HepG2 (cell line): ENCODE measurements around the gene NEU4. TPM values are rescaled to one million over a fixed set of nuclear protein-coding genes. Genes with fewer than 3 reads are reported as not detected.
A peak's percentile ranks its signal among the peaks of the same experiment; 100 is the strongest.

Experiments used
- AGO2 ChIP-seq: fragments of 200-400 bp; formaldehyde crosslinking; optimal IDR thresholded peaks from 2 replicates; pipeline ENCODE3; 2017; ENCODE audit warnings: mild to moderate bottlenecking, low read depth, low read length, moderate library complexity
- HBP1 ChIP-seq: IDR thresholded peaks from 2 replicates; pipeline ENCODE4 v1.6.1; 2016; ENCODE audit warnings: low read depth, control low read depth
- HINFP ChIP-seq: sonication (generic); formaldehyde crosslinking; IDR thresholded peaks from 2 replicates; pipeline ENCODE4 v1.4.0; 2020; ENCODE audit warnings: low read depth, mild to moderate bottlenecking, missing genetic modification reagents
- HNRNPUL1 ChIP-seq: fragments of 200-400 bp; formaldehyde crosslinking; IDR thresholded peaks from 2 replicates; pipeline ENCODE4 v1.6.1; 2017; ENCODE audit warnings: low read depth, mild to moderate bottlenecking, low read length, moderate library complexity
- IRX3 ChIP-seq: sonication (generic); formaldehyde crosslinking; IDR thresholded peaks from 2 replicates; pipeline ENCODE4 v1.8.1; 2023; ENCODE audit warnings: mild to moderate bottlenecking, low read depth, missing genetic modification reagents, borderline replicate concordance
- KDM3A ChIP-seq: IDR thresholded peaks from 2 replicates; pipeline ENCODE4 v1.6.1; 2018; ENCODE audit warnings: low read depth, missing compliant biosample characterization
- LCORL ChIP-seq, 2 experiments: fragments of 450-650 bp in 1 of 2; sonication (generic) in 1 of 2; formaldehyde crosslinking in 1 of 2; IDR thresholded peaks; 2 replicates each; pipeline versions ENCODE4 v1.5.0 to v1.6.1; 2017 to 2020; ENCODE audit warnings: antibody characterized with exemption in 1 of 2, missing genetic modification reagents in 1 of 2
- RXRA ChIP-seq: sonication (generic); formaldehyde crosslinking; IDR thresholded peaks from 2 replicates; pipeline ENCODE4 v1.5.1; 2020; ENCODE audit warnings: missing genetic modification reagents
- SALL2 ChIP-seq: sonication (generic); formaldehyde crosslinking; IDR thresholded peaks from 2 replicates; pipeline ENCODE4 v1.8.1; 2023; ENCODE audit warnings: mild to moderate bottlenecking, missing genetic modification reagents, inconsistent platforms
- SRY ChIP-seq: sonication (generic); formaldehyde crosslinking; IDR thresholded peaks from 2 replicates; pipeline ENCODE4 v1.8.0; 2022; ENCODE audit warnings: mild to moderate bottlenecking, missing genetic modification reagents
- YEATS2 ChIP-seq: sonication (generic); formaldehyde crosslinking; IDR thresholded peaks from 2 replicates; pipeline ENCODE4 v1.4.0; 2020; ENCODE audit warnings: missing genetic modification reagents, borderline replicate concordance
- ZNF230 ChIP-seq: sonication (generic); formaldehyde crosslinking; IDR thresholded peaks from 2 replicates; pipeline ENCODE4 v1.4.0; 2020; ENCODE audit warnings: mild to moderate bottlenecking, missing genetic modification reagents
- ZNF282 ChIP-seq: fragments of 450-650 bp; IDR thresholded peaks from 2 replicates; pipeline ENCODE4 v1.6.1; 2018; ENCODE audit not compliant: partially characterized antibody
- ZNF34 ChIP-seq: sonication (generic); formaldehyde crosslinking; IDR thresholded peaks from 2 replicates; pipeline ENCODE4 v1.4.0; 2020; ENCODE audit warnings: mild to moderate bottlenecking, missing genetic modification reagents, borderline replicate concordance
- ZNF354B ChIP-seq: sonication (generic); formaldehyde crosslinking; IDR thresholded peaks from 2 replicates; pipeline ENCODE4 v1.8.0; 2022; ENCODE audit warnings: mild to moderate bottlenecking, missing genetic modification reagents
- ZNF367 ChIP-seq: sonication (generic); formaldehyde crosslinking; IDR thresholded peaks from 2 replicates; pipeline ENCODE4 v1.4.0; 2020; ENCODE audit warnings: missing genetic modification reagents, borderline replicate concordance
- ZNF503 ChIP-seq: sonication (generic); formaldehyde crosslinking; IDR thresholded peaks from 2 replicates; pipeline ENCODE4 v1.4.0; 2020; ENCODE audit warnings: missing genetic modification reagents
- ZNF552 ChIP-seq: sonication (generic); formaldehyde crosslinking; IDR thresholded peaks from 2 replicates; pipeline ENCODE4 v1.9.0; 2022; ENCODE audit warnings: missing genetic modification reagents, mild to moderate bottlenecking, borderline replicate concordance
- ZNF619 ChIP-seq: sonication (generic); formaldehyde crosslinking; IDR thresholded peaks from 2 replicates; pipeline ENCODE4 v1.4.0; 2020; ENCODE audit warnings: mild to moderate bottlenecking, missing genetic modification reagents
- ZNF883 ChIP-seq: sonication (generic); formaldehyde crosslinking; IDR thresholded peaks from 2 replicates; pipeline ENCODE4 v1.5.1; 2020; ENCODE audit warnings: mild to moderate bottlenecking, missing genetic modification reagents; ENCODE audit errors: not compliant biosample characterization
- polyA plus RNA-seq, 8 experiments: library from polyadenylated mRNA; depleted of rRNA in 3 of 8; stranded (reverse) in 7 of 8; unstranded in 1 of 8; fragments of >200 nt; fragmentation: Illumina TruSeq in 4 of 8; extraction: Trizol in 4 of 8; gene quantifications; 2 replicates each; pipeline versions ENCODE4 v1.2.1 to v1.2.3, GENCODE V29; 2011 to 2016; ENCODE audit warnings: low read depth in 4 of 8, missing spikeins in 1 of 8, mixed read lengths in 1 of 8; ENCODE audit not compliant: insufficient read depth in 1 of 8
- total RNA-seq, 5 experiments: library from RNA; depleted of rRNA; stranded (reverse); fragments of >200 nt; fragmentation: Illumina TruSeq; extraction: Trizol; gene quantifications; 2 replicates each; pipeline ENCODE4 v1.2.3, GENCODE V29; 2016; ENCODE audit warnings: low read depth in 1 of 5

Gene NEU4
- total and polyA plus RNA-seq, 2 of the 13 experiments (the other 11 are each of a cell fraction or from before 2014, with no cell fraction given) = 53.5 to 107 TPM

GRCh38 chr2:241804326-241805229, 4.4 kb upstream of the NEU4 start (continued):
- no peak for TF ChIP-seq ZNF619 (CRISPR knock-in tag)
- no peak for TF ChIP-seq ZNF503 (CRISPR knock-in tag)
- TF ChIP-seq ZNF552 (CRISPR knock-in tag) = no peak
- no peak for TF ChIP-seq IRX3 (CRISPR knock-in tag)
- TF ChIP-seq HBP1 (CRISPR knock-in tag) = no peak
- no peak for TF ChIP-seq ZNF230 (CRISPR knock-in tag)
- peak; percentile 55 for TF ChIP-seq AGO2
- TF ChIP-seq ZNF34 (CRISPR knock-in tag) = no peak
- TF ChIP-seq HINFP = no peak
- no peak for TF ChIP-seq ZNF367
- TF ChIP-seq KDM3A (CRISPR knock-in tag) = no peak
- peak; percentile 20 for TF ChIP-seq ZNF883 (CRISPR knock-in tag)
- TF ChIP-seq LCORL (IDR thresholded peaks at IDR 0.05) = no peak
- TF ChIP-seq LCORL (CRISPR knock-in tag; IDR thresholded peaks at IDR 0.05) = no peak
- 0 out of 2 replicates have a peak, but pooled peaks have one; percentile 16 for TF ChIP-seq RXRA
- no peak for TF ChIP-seq YEATS2 (CRISPR knock-in tag)
- TF ChIP-seq HNRNPUL1 = no peak
- TF ChIP-seq ZNF354B (CRISPR knock-in tag) = no peak
- no peak for TF ChIP-seq SALL2 (CRISPR knock-in tag)
- TF ChIP-seq ZNF282 = no peak
- no peak for TF ChIP-seq SRY (CRISPR knock-in tag)
